ENCODE results near the gene TAAR9.
"Not testable (repeated sequence)": the region's sequence is repeated elsewhere in the genome, so short reads cannot be mapped to it uniquely, and the experiment has no call there.

The TAAR9 gene

GRCh38 chr6:132515386-132515785, 22.7 kb upstream of the TAAR9 start:
- DNase-seq (ENCODE audit: low spot score) = no peak

- no peak for DNase-seq (ENCODE audit: low spot score)
These were observed 17.1 kb upstream of the TAAR9 start for GRCh38 chr6:132520953-132521352.

DNA sequence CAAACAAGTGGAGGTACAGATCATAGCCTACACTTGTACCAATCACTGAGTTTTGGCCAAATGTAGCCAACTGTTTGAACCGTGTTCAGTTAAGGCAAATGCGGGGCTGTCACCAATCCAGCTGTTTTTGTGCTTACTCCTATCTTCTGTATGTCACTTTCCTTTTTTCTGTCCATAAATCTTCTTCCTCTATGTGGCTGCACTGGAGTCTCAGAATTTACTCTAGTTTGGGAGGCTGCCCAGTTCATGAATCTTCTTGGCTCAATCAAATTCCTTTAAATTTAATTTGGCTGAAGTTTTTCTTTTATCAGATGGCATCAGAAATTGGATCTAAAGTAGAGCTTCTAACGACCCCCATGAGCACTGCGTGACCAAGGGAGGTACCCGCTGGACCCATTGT, 13.4 kb upstream of the TAAR9 start:
- no peak for DNase-seq (ENCODE audit: low spot score)

DNA sequence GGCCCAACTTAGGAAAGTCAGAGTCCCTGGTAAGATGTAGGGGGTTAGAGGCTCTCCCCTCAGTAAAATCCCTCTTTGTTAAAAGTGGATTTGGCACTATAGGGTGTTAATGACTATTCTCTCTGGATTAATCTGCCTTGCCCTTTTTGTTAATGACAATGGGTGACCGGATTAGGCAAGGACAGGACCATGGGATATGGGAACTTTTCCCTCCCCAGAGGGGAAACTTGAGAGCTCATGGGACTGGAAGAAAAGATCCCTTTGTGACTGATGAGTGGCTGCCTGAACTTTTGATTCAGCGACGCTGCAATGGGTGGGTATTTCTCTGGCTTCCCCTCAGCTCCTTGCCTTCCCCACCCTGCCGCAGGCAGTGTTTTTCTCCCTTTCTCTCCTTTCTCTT, 12.2 kb upstream of the TAAR9 start:
- no peak for DNase-seq (ENCODE audit: low spot score)

DNA sequence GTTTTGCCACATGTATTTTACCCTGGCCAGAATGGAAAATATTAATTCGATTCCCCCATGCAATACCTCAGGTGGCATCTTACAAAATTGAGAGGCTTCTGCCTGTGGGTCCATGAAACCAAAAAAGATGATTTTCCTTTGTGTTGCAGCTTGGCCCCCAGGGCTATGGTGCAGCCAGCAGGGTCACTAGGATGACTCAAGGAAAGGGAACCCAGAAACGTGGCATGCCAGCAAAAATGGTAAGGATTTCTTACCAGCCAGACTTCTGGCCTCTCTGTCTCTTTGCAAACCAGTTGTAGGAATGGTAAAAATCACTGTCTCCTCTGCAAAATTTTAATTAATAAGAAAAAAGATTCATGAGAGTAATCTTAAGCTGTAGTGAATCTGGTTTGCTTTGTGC, 11.6 kb upstream of the TAAR9 start:
- no peak for DNase-seq (ENCODE audit: low spot score)

DNA sequence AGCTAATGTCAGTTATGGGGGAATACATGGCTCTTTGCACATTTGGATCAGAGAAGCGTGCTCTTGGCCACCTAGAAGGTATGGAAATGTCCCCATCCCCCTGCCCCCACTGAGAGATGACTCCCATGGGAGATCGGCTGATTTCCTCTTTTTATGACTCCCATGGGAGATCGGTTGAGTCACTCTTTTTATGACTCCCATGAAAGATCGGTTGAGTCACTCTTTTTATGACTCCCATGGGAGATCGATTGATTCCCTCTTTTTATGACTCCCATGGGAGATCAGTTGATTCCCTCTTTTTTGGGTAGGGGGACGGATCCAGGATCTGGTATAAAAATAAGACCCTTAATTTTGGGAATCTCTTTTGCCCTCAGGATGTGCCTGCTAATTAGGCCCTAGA, 10.3 kb upstream of the TAAR9 start:
- no peak for DNase-seq (ENCODE audit: low spot score)

GRCh38 chr6:132530293-132530974, 7.6 kb upstream of the TAAR9 start:
- no peak for DNase-seq (ENCODE audit: low spot score)

DNA sequence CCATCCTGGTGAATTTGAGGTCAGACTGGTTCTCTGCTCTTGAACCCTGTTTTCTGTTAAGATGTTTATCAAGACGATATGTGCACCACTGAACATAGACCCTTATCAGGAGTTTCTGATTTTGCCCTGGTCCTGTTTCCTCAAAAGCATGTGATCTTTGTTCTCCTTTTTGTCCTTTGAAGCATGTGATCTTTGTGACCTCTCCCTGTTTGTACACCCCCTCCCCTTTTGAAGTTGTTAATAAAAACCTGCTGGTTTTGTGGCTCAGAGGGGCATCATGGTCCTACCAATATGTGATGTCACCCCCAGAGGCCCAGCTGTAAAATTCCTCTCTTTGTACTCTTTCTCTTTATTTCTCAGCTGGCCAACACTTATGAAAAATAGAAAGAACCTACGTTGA, 3.5 kb upstream of the TAAR9 start:
- not testable (repeated sequence) for DNase-seq (ENCODE audit: low spot score)

DNA sequence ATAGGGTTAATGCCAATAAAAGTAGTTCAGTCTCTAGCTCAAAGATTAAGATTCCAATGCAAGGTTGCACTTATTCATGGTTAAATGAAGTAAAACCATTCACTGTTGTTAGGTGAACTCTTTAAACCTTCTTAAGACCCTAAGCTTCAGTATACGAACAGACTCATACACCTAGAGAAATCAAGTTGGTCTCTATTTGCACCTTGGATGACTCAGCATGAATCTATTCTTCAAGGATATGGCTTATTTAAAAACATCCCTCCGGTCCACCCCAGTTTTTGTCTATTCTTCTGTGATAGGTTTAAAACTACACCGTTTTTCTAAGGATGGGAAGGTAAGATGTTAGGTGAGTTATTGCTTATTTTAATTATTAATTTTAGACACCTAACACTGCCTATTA, 932 bp upstream of the TAAR9 start:
- no peak for DNase-seq (ENCODE audit: low spot score)

GRCh38 chr6:132544826-132545225, 6.7 kb downstream of the TAAR9 start:
- no peak for DNase-seq (ENCODE audit: low spot score)

DNA sequence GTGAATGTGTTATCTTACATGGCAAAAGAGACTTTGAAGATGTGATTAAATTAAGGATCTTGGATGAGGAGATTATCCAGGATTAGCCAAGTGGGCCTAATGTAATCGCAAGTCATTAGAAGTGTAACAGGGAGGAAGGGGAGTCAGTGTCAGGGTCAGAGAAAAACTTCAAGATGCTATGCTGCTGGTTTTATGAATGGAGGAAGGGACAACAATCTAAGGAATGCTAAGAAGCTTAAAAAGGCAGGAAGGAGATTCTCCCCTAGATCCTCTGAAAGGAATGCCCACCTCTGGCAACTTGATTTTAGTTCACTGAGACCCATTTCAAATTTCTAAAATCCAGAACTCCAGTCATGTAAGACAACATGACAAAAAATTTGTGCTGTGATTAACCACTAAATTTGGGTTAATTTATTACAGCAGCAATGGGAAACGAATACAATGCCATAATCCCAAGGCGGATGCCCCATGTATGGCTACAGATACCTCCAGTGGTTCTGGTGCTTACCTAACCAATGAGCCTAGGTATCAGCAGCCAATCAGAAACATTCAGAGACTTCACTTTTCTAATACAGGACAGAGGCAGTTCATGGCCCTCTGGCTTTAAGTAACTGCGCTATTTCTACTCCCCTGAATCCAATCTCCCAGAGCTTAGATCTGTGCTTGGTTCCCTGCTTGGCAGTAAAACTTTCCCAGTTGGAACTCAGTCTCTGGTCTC, 10.8 kb downstream of the TAAR9 start:
- DNase-seq (ENCODE audit: low spot score) = no peak

- DNase-seq (ENCODE audit: low spot score) = no peak
These were observed 13.1 kb downstream of the TAAR9 start for GRCh38 chr6:132551214-132551613.

DNA sequence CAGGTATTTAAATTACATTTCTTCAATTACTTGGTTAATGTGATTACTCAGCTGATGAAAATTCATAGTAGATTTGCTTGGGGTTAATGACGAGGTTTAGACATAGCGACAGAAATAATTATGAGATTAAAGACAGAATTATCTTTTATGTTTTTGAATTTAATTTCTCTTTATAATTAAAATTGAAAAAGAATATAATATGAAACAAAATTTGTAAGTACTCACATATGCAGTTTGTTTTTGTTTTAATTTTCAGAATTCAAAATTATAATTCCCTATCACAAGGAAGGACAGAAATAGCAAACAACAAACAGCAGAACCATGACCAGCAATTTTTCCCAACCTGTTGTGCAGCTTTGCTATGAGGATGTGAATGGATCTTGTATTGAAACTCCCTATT, 14.3 kb downstream of the TAAR9 start, which contains the start of gene TAAR8:
TAAR8 (plus strand) TSS at position 301 of the 400 bp plus-strand sequence; CDS start at position 322, 21 bp downstream.
- no peak for DNase-seq (ENCODE audit: low spot score)

DNA sequence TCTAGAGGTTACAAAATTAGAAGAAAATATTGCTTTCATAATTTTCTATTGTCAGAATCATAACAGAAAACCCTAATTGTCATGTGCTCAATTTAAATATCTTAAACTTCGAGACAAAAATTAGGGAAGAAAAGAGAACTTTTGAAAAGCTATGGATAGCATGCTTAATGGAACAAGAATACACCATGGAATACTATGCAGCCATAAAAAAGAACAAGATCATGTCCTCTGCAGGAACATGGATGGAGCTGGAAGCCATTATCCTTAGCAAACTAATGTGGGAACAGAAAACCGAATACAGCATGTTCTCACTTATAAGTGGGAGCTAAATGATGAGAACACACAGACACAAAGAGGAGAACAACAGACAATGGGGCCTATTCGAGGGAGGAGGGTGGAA, 22.0 kb downstream of the TAAR9 start:
- DNase-seq (ENCODE audit: low spot score) = not testable (repeated sequence)

GRCh38 chr6:132566404-132566803, 28.3 kb downstream of the TAAR9 start:
- DNase-seq (ENCODE audit: low spot score) = no peak

- DNase-seq (ENCODE audit: low spot score) = no peak
These were observed 29.5 kb downstream of the TAAR9 start for GRCh38 chr6:132567566-132567965.

GRCh38 chr6:132568611-132569010, 30.5 kb downstream of the TAAR9 start:
- no peak for DNase-seq (ENCODE audit: low spot score)

DNA sequence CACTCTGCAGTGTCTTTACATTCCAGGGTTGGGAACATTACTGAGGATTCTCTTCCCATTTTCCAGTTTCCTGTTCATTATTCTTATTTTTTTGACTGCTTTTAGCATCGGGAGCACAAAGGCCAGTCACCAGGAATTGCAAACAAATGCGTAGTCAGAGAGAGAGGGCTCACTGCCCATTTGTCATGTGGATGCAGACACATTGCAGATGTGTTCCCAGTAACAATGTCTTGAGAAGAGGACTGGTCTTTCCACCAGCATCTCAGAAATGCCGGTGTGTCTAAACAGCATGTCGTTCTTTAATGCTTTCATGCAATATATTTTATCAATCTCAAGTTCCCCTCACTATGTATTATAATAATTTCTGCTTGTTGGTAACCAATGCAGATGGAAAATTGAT, 31.1 kb downstream of the TAAR9 start:
- DNase-seq (ENCODE audit: low spot score) = no peak

GRCh38 chr6:132570221-132570777, 32.2 kb downstream of the TAAR9 start, which contains the start of gene TAAR6:
TSS of gene TAAR6 (plus strand) at chr6:132570322. CDS start at chr6:132570322, 0 bp downstream.
- DNase-seq (ENCODE audit: low spot score) = no peak

DNA sequence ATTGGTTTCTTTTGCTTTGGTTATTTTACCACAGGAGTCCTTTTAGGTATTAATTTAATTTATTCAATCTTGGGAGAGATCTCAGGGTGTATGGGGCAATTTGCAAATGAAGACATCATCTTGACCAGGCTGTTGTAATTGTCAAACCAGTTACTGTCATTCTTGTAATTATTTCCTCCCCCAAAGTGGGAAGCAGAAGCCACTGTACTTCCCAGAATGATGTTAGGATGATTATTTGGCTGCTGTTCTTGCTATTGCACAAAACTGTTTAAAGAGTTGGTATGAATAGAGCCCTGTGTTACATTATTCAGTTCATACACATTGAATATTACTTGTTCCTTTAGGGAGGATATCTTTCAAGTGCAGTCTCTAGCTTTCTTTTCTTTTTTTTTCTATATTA, 33.7 kb downstream of the TAAR9 start:
- no peak for DNase-seq (ENCODE audit: low spot score)

GRCh38 chr6:132584698-132585097, 46.6 kb downstream of the TAAR9 start:
- no peak for DNase-seq (ENCODE audit: low spot score)

DNA sequence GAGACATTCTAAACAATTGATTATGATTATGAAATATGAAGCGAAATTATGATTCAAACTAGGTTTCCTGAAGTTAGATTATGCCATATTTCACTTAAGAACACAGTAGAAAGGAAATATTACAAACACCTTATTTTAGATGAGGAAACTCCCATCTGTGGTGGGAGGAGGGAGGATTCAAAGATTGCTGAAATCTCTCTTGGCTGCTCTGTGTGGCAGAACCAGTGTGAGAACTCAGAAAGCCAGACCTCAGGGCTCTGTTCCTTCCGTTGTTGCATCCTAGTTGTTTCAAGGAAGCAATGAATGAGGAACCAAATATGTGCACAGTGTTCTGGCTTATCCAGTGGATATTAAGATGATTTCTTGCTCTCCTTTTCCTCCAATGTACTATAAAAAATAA, 49.3 kb downstream of the TAAR9 start:
- DNase-seq (ENCODE audit: low spot score) = no peak
